ENCODE data around the gene TMEM222.
A peak's percentile ranks its signal among the peaks of the same experiment; 100 is the strongest.

Gene TMEM222

DNA sequence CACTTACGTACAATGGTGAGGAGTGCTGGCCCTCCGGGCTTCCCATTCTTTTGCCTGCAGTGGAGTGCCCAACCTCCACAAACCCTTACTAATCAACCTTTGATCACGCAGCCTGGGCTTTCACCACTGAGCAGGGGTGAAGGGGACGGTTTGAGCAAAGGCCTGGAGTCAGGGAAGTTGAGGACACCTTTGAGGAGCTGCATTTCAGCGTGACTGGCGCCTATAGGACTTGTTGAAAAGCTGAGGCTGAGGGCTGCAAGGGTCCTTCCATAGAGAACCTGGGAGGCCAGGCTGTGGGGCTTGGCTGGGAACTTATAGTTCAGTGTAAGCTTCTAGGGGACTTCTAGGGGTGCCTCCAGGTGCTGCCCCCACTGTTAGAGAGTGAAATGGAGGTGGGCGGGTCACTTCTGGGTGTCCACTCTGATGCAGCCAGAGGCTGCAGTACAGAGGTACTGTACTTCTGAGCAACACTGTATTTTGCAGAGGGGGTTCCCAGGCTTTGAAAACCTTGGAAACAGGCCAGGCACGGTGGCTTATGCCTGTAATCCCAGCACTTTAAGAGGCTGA is 29.7 kb downstream of the TMEM222 start:
- Histone ChIP-seq H3K4me3 (ENCODE audit: extremely low read depth, insufficient read depth, low read length, poor library complexity, severe bottlenecking) (peak overlapping the region; percentile 43), H3K9me3 (ENCODE audit: control insufficient read depth, low read length) (no peaks in the 10 kb centered on the region), H3K27ac (ENCODE audit: low read depth, low read length, severe bottlenecking) (peak overlapping the region; percentile 53), H3K36me3 (ENCODE audit: control insufficient read depth, insufficient read depth, low read length) (peaks cover 16% of the 10 kb centered on the region), H3K4me1 (ENCODE audit: control insufficient read depth, insufficient read depth, low read length, poor library complexity, severe bottlenecking) (peaks cover 10% of the 10 kb centered on the region)
- 40% methylated on average over 5 of the region's 8 CpGs for WGBS, 2 experiments (ENCODE audit: insufficient coverage in 2 of 2)

DNA sequence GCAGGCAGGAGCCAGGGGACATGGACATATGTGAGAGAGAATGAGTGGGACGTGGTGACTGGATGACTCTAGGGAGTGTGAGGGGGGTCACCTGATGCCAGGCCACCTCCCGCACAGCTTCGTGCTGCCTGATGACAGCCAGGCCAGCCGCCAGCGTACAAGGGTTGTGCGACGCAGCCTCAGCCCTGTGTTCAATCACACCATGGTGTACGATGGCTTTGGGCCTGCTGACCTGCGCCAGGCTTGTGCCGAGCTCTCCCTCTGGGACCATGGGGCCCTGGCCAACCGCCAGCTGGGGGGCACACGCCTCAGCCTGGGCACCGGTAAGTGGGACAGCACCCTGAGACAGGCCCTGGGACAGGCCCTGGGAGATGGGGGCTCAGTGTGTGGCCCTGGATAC is 31.2 kb downstream of the TMEM222 start:
- Histone ChIP-seq H3K36me3 (ENCODE audit: control insufficient read depth, insufficient read depth, low read length) (peaks cover 20% of the 10 kb centered on the region), H3K4me1 (ENCODE audit: control insufficient read depth, insufficient read depth, low read length, poor library complexity, severe bottlenecking) (peaks cover 18% of the 10 kb centered on the region), H3K27ac (ENCODE audit: low read depth, low read length, severe bottlenecking) (no peak overlapping the region), H3K4me3 (ENCODE audit: extremely low read depth, insufficient read depth, low read length, poor library complexity, severe bottlenecking) (no peak overlapping the region), H3K9me3 (ENCODE audit: control insufficient read depth, low read length) (no peaks in the 10 kb centered on the region)
- 98% methylated on average over 12 to 13 of the region's 13 CpGs for WGBS, 2 experiments (ENCODE audit: insufficient coverage in 2 of 2)

DNA sequence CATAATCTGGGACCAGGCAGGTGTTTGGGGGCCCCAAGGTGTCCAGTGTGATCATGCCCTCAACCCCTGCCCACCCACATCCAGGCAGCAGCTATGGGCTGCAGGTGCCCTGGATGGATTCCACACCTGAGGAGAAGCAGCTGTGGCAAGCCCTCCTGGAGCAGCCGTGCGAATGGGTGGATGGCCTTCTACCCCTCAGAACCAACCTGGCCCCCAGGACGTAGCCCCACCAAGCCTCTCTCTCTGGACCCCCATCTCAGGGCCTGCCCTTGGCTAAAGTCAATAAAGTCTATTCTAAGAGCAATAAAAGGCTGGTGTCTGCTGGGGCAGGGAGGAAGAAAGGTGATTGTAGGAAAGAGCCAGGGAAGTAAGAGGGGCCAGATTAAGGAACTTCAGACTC is 31.7 kb downstream of the TMEM222 start:
- Histone ChIP-seq H3K4me1 (ENCODE audit: control insufficient read depth, insufficient read depth, low read length, poor library complexity, severe bottlenecking) (peaks cover 16% of the 10 kb centered on the region), H3K36me3 (ENCODE audit: control insufficient read depth, insufficient read depth, low read length) (peaks cover 24% of the 10 kb centered on the region), H3K9me3 (ENCODE audit: control insufficient read depth, low read length) (no peaks in the 10 kb centered on the region), H3K27ac (ENCODE audit: low read depth, low read length, severe bottlenecking) (no peak overlapping the region), H3K4me3 (ENCODE audit: extremely low read depth, insufficient read depth, low read length, poor library complexity, severe bottlenecking) (no peak overlapping the region)
- 93 to 100% methylated on average over 1 to 2 of the region's 3 CpGs for WGBS, 2 experiments (ENCODE audit: insufficient coverage in 2 of 2)

DNA sequence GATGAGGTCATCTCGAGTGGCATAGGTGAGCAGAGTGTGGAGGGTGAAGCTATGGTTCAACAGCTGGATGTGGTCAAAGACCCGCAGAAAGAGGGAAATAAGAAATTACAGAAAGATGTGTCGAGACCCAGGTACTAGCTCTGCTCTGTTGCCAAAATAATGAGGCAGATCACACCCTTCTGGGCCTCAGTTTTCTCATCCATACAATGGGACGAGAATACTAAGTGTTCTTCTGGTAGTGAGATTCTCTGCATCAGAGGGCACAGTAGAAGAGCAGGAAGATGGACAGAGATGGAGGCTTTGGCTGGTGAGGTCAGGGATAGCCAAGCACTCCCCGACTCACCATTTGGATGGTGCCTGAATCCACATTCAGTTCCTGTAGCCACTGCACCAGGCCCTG is 33.7 kb downstream of the TMEM222 start:
- 94 to 95% methylated on average over 5 of the region's 5 CpGs for WGBS, 2 experiments (ENCODE audit: insufficient coverage in 2 of 2)
- Histone ChIP-seq H3K9me3 (ENCODE audit: control insufficient read depth, low read length) (no peaks in the 10 kb centered on the region), H3K4me3 (ENCODE audit: extremely low read depth, insufficient read depth, low read length, poor library complexity, severe bottlenecking) (no peak overlapping the region), H3K4me1 (ENCODE audit: control insufficient read depth, insufficient read depth, low read length, poor library complexity, severe bottlenecking) (peaks cover 13% of the 10 kb centered on the region), H3K27ac (ENCODE audit: low read depth, low read length, severe bottlenecking) (no peak overlapping the region), H3K36me3 (ENCODE audit: control insufficient read depth, insufficient read depth, low read length) (peaks cover 29% of the 10 kb centered on the region)

DNA sequence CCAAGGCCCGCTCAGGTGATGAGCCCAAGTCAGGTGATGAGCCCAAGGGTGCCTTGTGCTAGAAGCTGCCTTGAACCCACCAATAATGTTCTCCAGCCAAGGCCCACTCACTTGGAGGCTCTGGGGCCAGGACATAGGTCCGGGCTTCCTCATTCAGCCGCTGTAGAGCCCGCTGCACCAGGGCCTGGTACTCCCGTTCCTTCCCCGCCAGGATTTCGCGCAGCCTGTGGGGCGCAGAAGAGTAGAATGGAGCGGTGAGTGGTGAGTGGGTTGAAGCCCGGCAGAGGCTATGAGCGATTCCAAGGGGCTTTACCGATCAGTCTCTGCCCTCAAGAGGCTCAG is 34.3 kb downstream of the TMEM222 start:
- H3K36me3 ChIP-seq (ENCODE audit: control insufficient read depth, insufficient read depth, low read length): peaks cover 32% of the 10 kb centered on the region
- H3K9me3 ChIP-seq (ENCODE audit: control insufficient read depth, low read length): no peaks in the 10 kb centered on the region
- no peak overlapping the region for H3K4me3 ChIP-seq (ENCODE audit: extremely low read depth, insufficient read depth, low read length, poor library complexity, severe bottlenecking)
- peaks cover 13% of the 10 kb centered on the region for H3K4me1 ChIP-seq (ENCODE audit: control insufficient read depth, insufficient read depth, low read length, poor library complexity, severe bottlenecking)
- WGBS, 2 experiments (ENCODE audit: insufficient coverage in 2 of 2): 97% methylated on average over 5 to 13 of the region's 13 CpGs
- H3K27ac ChIP-seq (ENCODE audit: low read depth, low read length, severe bottlenecking): no peak overlapping the region

- Histone ChIP-seq H3K27ac (ENCODE audit: low read depth, low read length, severe bottlenecking) (no peak overlapping the region), H3K4me1 (ENCODE audit: control insufficient read depth, insufficient read depth, low read length, poor library complexity, severe bottlenecking) (peaks cover 13% of the 10 kb centered on the region), H3K36me3 (ENCODE audit: control insufficient read depth, insufficient read depth, low read length) (peaks cover 34% of the 10 kb centered on the region), H3K9me3 (ENCODE audit: control insufficient read depth, low read length) (no peaks in the 10 kb centered on the region), H3K4me3 (ENCODE audit: extremely low read depth, insufficient read depth, low read length, poor library complexity, severe bottlenecking) (no peak overlapping the region)
- WGBS, 2 experiments (ENCODE audit: insufficient coverage in 2 of 2): 90 to 94% methylated on average over 32 to 37 of the region's 37 CpGs
Observed at GRCh38 chr1:27356619-27357280, 34.8 kb downstream of the TMEM222 start.

GRCh38 chr1:27357281-27358037 is 35.5 kb downstream of the TMEM222 start:
- Histone ChIP-seq H3K36me3 (ENCODE audit: control insufficient read depth, insufficient read depth, low read length) (peaks cover 34% of the 10 kb centered on the region), H3K4me3 (ENCODE audit: extremely low read depth, insufficient read depth, low read length, poor library complexity, severe bottlenecking) (no peak overlapping the region), H3K9me3 (ENCODE audit: control insufficient read depth, low read length) (no peaks in the 10 kb centered on the region), H3K4me1 (ENCODE audit: control insufficient read depth, insufficient read depth, low read length, poor library complexity, severe bottlenecking) (peaks cover 13% of the 10 kb centered on the region), H3K27ac (ENCODE audit: low read depth, low read length, severe bottlenecking) (no peak overlapping the region)
- 32 to 36% methylated on average over 37 to 40 of the region's 40 CpGs for WGBS, 2 experiments (ENCODE audit: insufficient coverage in 2 of 2)

GRCh38 chr1:27358038-27358927 is 36.3 kb downstream of the TMEM222 start:
- Histone ChIP-seq H3K27ac (ENCODE audit: low read depth, low read length, severe bottlenecking) (no peak overlapping the region), H3K9me3 (ENCODE audit: control insufficient read depth, low read length) (no peaks in the 10 kb centered on the region), H3K4me3 (ENCODE audit: extremely low read depth, insufficient read depth, low read length, poor library complexity, severe bottlenecking) (no peak overlapping the region), H3K36me3 (ENCODE audit: control insufficient read depth, insufficient read depth, low read length) (peaks cover 38% of the 10 kb centered on the region), H3K4me1 (ENCODE audit: control insufficient read depth, insufficient read depth, low read length, poor library complexity, severe bottlenecking) (peaks cover 13% of the 10 kb centered on the region)
- WGBS, 2 experiments (ENCODE audit: insufficient coverage in 2 of 2): 95% methylated on average over 19 to 20 of the region's 21 CpGs

DNA sequence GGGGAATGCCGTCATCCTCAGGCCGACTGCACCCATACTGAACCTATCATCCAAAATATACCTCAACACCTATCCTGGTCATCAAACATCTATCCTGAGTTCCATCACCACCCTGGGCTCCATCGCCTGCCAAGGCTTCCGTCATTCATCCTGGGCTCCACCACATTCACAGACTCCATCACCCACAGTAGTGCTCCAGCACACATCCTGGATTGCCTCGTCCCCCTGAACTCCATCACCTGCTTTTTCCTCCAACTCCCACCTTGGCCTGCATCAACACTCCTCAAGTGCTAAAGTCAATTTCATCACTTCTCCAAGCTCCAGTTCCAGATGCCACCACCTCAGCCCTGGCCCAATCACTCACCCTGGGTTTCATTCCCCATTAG is 37.0 kb downstream of the TMEM222 start:
- WGBS, 2 experiments (ENCODE audit: insufficient coverage in 2 of 2): 88 to 98% methylated on average over 3 to 5 of the region's 5 CpGs
- Histone ChIP-seq H3K9me3 (ENCODE audit: control insufficient read depth, low read length) (no peaks in the 10 kb centered on the region), H3K4me3 (ENCODE audit: extremely low read depth, insufficient read depth, low read length, poor library complexity, severe bottlenecking) (no peak overlapping the region), H3K4me1 (ENCODE audit: control insufficient read depth, insufficient read depth, low read length, poor library complexity, severe bottlenecking) (peaks cover 13% of the 10 kb centered on the region), H3K36me3 (ENCODE audit: control insufficient read depth, insufficient read depth, low read length) (peaks cover 38% of the 10 kb centered on the region), H3K27ac (ENCODE audit: low read depth, low read length, severe bottlenecking) (no peak overlapping the region)

GRCh38 chr1:27359822-27360158 is 37.8 kb downstream of the TMEM222 start:
- WGBS, 2 experiments (ENCODE audit: insufficient coverage in 2 of 2): 69 to 75% methylated on average over 6 to 7 of the region's 9 CpGs
- peaks cover 17% of the 10 kb centered on the region for H3K4me1 ChIP-seq (ENCODE audit: control insufficient read depth, insufficient read depth, low read length, poor library complexity, severe bottlenecking)
- no peak overlapping the region for H3K27ac ChIP-seq (ENCODE audit: low read depth, low read length, severe bottlenecking)
- H3K36me3 ChIP-seq (ENCODE audit: control insufficient read depth, insufficient read depth, low read length): peaks cover 38% of the 10 kb centered on the region
- no peak overlapping the region for H3K4me3 ChIP-seq (ENCODE audit: extremely low read depth, insufficient read depth, low read length, poor library complexity, severe bottlenecking)
- H3K9me3 ChIP-seq (ENCODE audit: control insufficient read depth, low read length): no peaks in the 10 kb centered on the region
